ENCODE results near the gene PDE3A.

The PDE3A gene

DNA sequence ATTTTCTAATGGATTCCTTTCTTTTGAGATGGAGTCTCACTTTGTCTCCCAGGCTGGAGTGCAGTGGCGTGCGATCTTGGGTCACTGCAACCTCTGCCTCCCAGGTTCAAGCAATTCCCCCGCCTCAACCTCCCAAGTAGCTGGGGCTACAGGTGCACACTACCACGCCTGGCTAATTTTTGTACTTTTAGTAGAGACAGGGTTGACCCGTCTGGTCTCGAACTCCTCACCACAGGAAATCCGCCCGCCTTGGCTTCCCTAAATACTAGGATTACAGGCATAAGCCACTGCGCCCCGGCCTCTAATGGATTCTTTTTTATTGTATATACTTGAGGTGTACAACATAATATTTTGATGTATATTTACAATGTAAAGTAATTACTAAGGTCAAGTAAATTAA, 186.7 kb downstream of the PDE3A start:
- no peak for DNase-seq (ENCODE audit: low spot score)
- TF ChIP-seq, protein P1, sequence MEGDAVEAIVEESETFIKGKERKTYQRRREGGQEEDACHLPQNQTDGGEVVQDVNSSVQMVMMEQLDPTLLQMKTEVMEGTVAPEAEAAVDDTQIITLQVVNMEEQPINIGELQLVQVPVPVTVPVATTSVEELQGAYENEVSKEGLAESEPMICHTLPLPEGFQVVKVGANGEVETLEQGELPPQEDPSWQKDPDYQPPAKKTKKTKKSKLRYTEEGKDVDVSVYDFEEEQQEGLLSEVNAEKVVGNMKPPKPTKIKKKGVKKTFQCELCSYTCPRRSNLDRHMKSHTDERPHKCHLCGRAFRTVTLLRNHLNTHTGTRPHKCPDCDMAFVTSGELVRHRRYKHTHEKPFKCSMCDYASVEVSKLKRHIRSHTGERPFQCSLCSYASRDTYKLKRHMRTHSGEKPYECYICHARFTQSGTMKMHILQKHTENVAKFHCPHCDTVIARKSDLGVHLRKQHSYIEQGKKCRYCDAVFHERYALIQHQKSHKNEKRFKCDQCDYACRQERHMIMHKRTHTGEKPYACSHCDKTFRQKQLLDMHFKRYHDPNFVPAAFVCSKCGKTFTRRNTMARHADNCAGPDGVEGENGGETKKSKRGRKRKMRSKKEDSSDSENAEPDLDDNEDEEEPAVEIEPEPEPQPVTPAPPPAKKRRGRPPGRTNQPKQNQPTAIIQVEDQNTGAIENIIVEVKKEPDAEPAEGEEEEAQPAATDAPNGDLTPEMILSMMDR (IDR thresholded peaks at IDR 0.05; ENCODE audit: extremely low read depth, missing control alignments), result no peak

GRCh38 chr12:20555771-20556170, 187.4 kb downstream of the PDE3A start:
- TF ChIP-seq, protein P1 (IDR thresholded peaks at IDR 0.05; ENCODE audit: extremely low read depth, missing control alignments), result no peak
- DNase-seq (ENCODE audit: low spot score), result no peak

DNA sequence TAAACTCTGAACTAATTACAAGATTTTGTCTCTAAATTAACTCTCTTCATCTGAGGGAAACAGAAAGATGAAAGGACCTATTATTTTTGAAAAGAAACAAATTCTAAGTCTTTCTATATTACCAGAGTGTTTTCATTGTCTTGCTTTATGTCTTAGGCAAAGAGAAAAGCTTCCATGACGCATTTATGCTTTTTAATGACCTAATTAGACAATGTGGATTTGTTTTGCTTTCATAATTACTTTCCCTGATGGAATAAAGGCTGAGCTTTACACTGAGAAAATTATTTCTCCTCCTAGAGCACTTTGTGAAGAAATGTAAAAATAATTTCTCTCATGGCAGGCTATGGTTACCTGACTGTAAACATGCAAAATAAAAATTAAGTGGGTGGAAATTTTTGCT, 188.8 kb downstream of the PDE3A start:
- no peak for DNase-seq (ENCODE audit: low spot score)
- TF ChIP-seq, protein P1 (IDR thresholded peaks at IDR 0.05; ENCODE audit: extremely low read depth, missing control alignments), result no peak

GRCh38 chr12:20560935-20561334, 192.6 kb downstream of the PDE3A start:
- DNase-seq (ENCODE audit: low spot score), result no peak
- TF ChIP-seq, protein P1 (IDR thresholded peaks at IDR 0.05; ENCODE audit: extremely low read depth, missing control alignments), result no peak

GRCh38 chr12:20561871-20562270, 193.5 kb downstream of the PDE3A start:
- TF ChIP-seq, protein P1 (IDR thresholded peaks at IDR 0.05; ENCODE audit: extremely low read depth, missing control alignments), result no peak
- no peak for DNase-seq (ENCODE audit: low spot score)

DNA sequence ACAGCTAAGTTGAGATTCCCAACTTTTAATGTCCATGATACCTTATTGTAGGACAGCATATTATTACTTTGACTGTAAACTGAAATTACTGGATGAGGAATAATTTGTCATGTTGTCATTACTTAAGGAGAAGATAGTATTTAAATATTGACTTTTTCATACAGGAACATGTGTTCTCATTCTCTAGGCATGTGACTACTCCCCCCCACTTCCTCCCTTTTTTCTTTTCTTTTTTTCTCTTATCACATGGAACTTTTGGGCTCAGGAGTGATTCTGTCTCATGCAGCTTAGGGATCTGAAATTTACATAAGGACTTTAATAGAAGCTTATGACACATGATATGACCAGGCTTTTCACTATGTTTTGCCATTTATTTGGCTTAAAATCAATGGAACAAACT, 199.1 kb downstream of the PDE3A start:
- no peak for DNase-seq (ENCODE audit: low spot score)
- TF ChIP-seq, protein P1 (IDR thresholded peaks at IDR 0.05; ENCODE audit: extremely low read depth, missing control alignments), result no peak

DNA sequence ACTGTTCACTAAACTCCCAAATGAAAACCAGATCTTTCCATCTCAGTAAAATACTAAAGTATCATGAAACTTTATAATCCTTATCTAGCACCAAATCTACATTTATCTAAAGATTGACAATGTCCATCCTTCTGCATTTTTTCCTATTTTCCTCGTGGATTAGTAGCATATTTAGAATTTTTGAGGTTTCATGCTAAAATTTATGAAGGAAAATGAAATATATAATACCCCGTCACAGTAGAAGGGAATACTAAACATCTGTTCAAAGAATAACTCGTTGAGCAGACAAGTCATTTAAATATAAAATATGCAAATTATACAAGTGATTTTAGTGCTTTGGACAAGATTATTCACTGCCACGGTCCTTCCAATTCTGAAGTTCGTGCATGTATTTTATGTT, 204.1 kb downstream of the PDE3A start:
- no peak for DNase-seq (ENCODE audit: low spot score)
- TF ChIP-seq, protein P1 (IDR thresholded peaks at IDR 0.05; ENCODE audit: extremely low read depth, missing control alignments), result no peak
